ENCODE measurements around the gene MORC3.
"Not testable (repeated sequence)": the region's sequence is repeated elsewhere in the genome, so short reads cannot be mapped to it uniquely, and the experiment has no call there.

Gene MORC3

GRCh38 chr21:36397606-36398005 is 77.6 kb downstream of the MORC3 start:
- H3K9me3 ChIP-seq: peaks cover 6% of the 10 kb centered on the region
- no peak overlapping the region for H3K9ac ChIP-seq
- H3K27ac ChIP-seq: no peak overlapping the region
- peaks cover 91% of the 10 kb centered on the region for H3K36me3 ChIP-seq
- no peaks in the 10 kb centered on the region for H4K20me1 ChIP-seq
- no peak overlapping the region for H3K4me2 ChIP-seq
- no peaks in the 10 kb centered on the region for H3K4me1 ChIP-seq
- TF ChIP-seq Cebpa-rat (IDR thresholded peaks at IDR 0.05): no peak
- no peaks in the 10 kb centered on the region for H3K27me3 ChIP-seq
- no peak overlapping the region for H3K4me3 ChIP-seq

GRCh38 chr21:36399736-36400135 is 79.7 kb downstream of the MORC3 start:
- not testable (repeated sequence) for H3K9ac ChIP-seq, H3K9me3 ChIP-seq, H3K4me3 ChIP-seq, H3K4me2 ChIP-seq, H3K27me3 ChIP-seq, H4K20me1 ChIP-seq, H3K27ac ChIP-seq, H3K4me1 ChIP-seq
- peaks cover 92% of the 10 kb centered on the region for H3K36me3 ChIP-seq

GRCh38 chr21:36400719-36401118 is 80.7 kb downstream of the MORC3 start:
- Histone ChIP-seq H3K27me3 (no peaks in the 10 kb centered on the region), H3K27ac (no peak overlapping the region), H3K4me1 (no peaks in the 10 kb centered on the region), H3K36me3 (peaks cover 90% of the 10 kb centered on the region), H3K4me2 (no peak overlapping the region), H3K9ac (no peak overlapping the region), H3K4me3 (no peak overlapping the region), H4K20me1 (no peaks in the 10 kb centered on the region), H3K9me3 (no peaks in the 10 kb centered on the region)
- TF ChIP-seq Cebpa-rat (IDR thresholded peaks at IDR 0.05): no peak

GRCh38 chr21:36402339-36402738 is 82.3 kb downstream of the MORC3 start:
- Histone ChIP-seq H3K27ac (no peak overlapping the region), H3K36me3 (peaks cover 89% of the 10 kb centered on the region)

GRCh38 chr21:36403713-36404112 is 83.7 kb downstream of the MORC3 start:
- H3K4me1 ChIP-seq: no peaks in the 10 kb centered on the region
- TF ChIP-seq Cebpa-rat (IDR thresholded peaks at IDR 0.05): no peak
- peaks cover 90% of the 10 kb centered on the region for H3K36me3 ChIP-seq
- no peak overlapping the region for H3K27ac ChIP-seq
- H3K27me3 ChIP-seq: no peaks in the 10 kb centered on the region
- no peak overlapping the region for H3K9ac ChIP-seq
- H3K4me2 ChIP-seq: no peak overlapping the region
- no peaks in the 10 kb centered on the region for H4K20me1 ChIP-seq
- no peaks in the 10 kb centered on the region for H3K9me3 ChIP-seq
- H3K4me3 ChIP-seq: no peak overlapping the region

More at GRCh38 chr21:36402339-36402738, 82.3 kb downstream of the MORC3 start:
- Histone ChIP-seq H3K9me3 (no peaks in the 10 kb centered on the region), H4K20me1 (no peaks in the 10 kb centered on the region), H3K27me3 (no peaks in the 10 kb centered on the region), H3K4me2 (no peak overlapping the region), H3K9ac (no peak overlapping the region), H3K4me3 (no peak overlapping the region), H3K4me1 (no peaks in the 10 kb centered on the region)
- no peak for TF ChIP-seq Cebpa-rat (IDR thresholded peaks at IDR 0.05)

GRCh38 chr21:36408568-36408967 is 88.6 kb downstream of the MORC3 start:
- H3K27ac ChIP-seq: no peak overlapping the region
- H3K27me3 ChIP-seq: no peaks in the 10 kb centered on the region
- H3K4me1 ChIP-seq: no peaks in the 10 kb centered on the region
- TF ChIP-seq Cebpa-rat (IDR thresholded peaks at IDR 0.05): no peak
- peaks cover 94% of the 10 kb centered on the region for H3K36me3 ChIP-seq
- no peak overlapping the region for H3K4me3 ChIP-seq
- H3K9ac ChIP-seq: no peak overlapping the region
- no peaks in the 10 kb centered on the region for H3K9me3 ChIP-seq
- no peak overlapping the region for H3K4me2 ChIP-seq
- H4K20me1 ChIP-seq: no peaks in the 10 kb centered on the region

- H4K20me1 ChIP-seq: no peaks in the 10 kb centered on the region
- no peak overlapping the region for H3K4me3 ChIP-seq
- H3K9me3 ChIP-seq: no peaks in the 10 kb centered on the region
- H3K9ac ChIP-seq: no peak overlapping the region
- H3K4me1 ChIP-seq: no peaks in the 10 kb centered on the region
- H3K27me3 ChIP-seq: no peaks in the 10 kb centered on the region
- H3K27ac ChIP-seq: no peak overlapping the region
- no peak for TF ChIP-seq Cebpa-rat (IDR thresholded peaks at IDR 0.05)
- no peak overlapping the region for H3K4me2 ChIP-seq
- H3K36me3 ChIP-seq: peaks cover 97% of the 10 kb centered on the region
These were observed 91.3 kb downstream of the MORC3 start for GRCh38 chr21:36411301-36411700.

GRCh38 chr21:36412916-36413315 is 92.9 kb downstream of the MORC3 start:
- no peak for TF ChIP-seq Cebpa-rat (IDR thresholded peaks at IDR 0.05)
- H3K9me3 ChIP-seq: no peaks in the 10 kb centered on the region
- no peak overlapping the region for H3K9ac ChIP-seq
- no peak overlapping the region for H3K4me3 ChIP-seq
- H3K27ac ChIP-seq: no peak overlapping the region
- H3K36me3 ChIP-seq: peaks cover 99% of the 10 kb centered on the region
- no peaks in the 10 kb centered on the region for H4K20me1 ChIP-seq
- no peaks in the 10 kb centered on the region for H3K4me1 ChIP-seq
- no peak overlapping the region for H3K4me2 ChIP-seq
- H3K27me3 ChIP-seq: no peaks in the 10 kb centered on the region

- H3K4me1 ChIP-seq: no peaks in the 10 kb centered on the region
- no peaks in the 10 kb centered on the region for H4K20me1 ChIP-seq
- H3K27me3 ChIP-seq: no peaks in the 10 kb centered on the region
- H3K4me3 ChIP-seq: no peak overlapping the region
- H3K4me2 ChIP-seq: no peak overlapping the region
- H3K27ac ChIP-seq: no peak overlapping the region
- H3K9ac ChIP-seq: no peak overlapping the region
- TF ChIP-seq Cebpa-rat (IDR thresholded peaks at IDR 0.05): no peak
- H3K9me3 ChIP-seq: no peaks in the 10 kb centered on the region
- H3K36me3 ChIP-seq: peaks cover 93% of the 10 kb centered on the region
These were observed 95.4 kb downstream of the MORC3 start for GRCh38 chr21:36415375-36415774.

- Histone ChIP-seq H4K20me1 (no peaks in the 10 kb centered on the region), H3K4me3 (no peak overlapping the region), H3K9ac (no peak overlapping the region), H3K9me3 (no peaks in the 10 kb centered on the region), H3K4me2 (no peak overlapping the region), H3K27me3 (no peaks in the 10 kb centered on the region), H3K27ac (no peak overlapping the region), H3K4me1 (no peaks in the 10 kb centered on the region), H3K36me3 (peaks cover 54% of the 10 kb centered on the region)
- no peak for TF ChIP-seq Cebpa-rat (IDR thresholded peaks at IDR 0.05)
These were observed 99.2 kb downstream of the MORC3 start for GRCh38 chr21:36419241-36419640.

GRCh38 chr21:36419996-36420395 is 100.0 kb downstream of the MORC3 start:
- Histone ChIP-seq H3K27me3 (no peaks in the 10 kb centered on the region), H3K4me2 (no peak overlapping the region), H3K27ac (no peak overlapping the region), H3K9ac (no peak overlapping the region), H4K20me1 (no peaks in the 10 kb centered on the region), H3K4me3 (no peak overlapping the region), H3K36me3 (peaks cover 46% of the 10 kb centered on the region), H3K9me3 (no peaks in the 10 kb centered on the region), H3K4me1 (no peaks in the 10 kb centered on the region)
- TF ChIP-seq Cebpa-rat (IDR thresholded peaks at IDR 0.05): no peak

All from BLaER1 (cell line).